OCI-LY7 (cell line): ENCODE measurements around the gene CHGA. TPM values are rescaled to one million over a fixed set of nuclear protein-coding genes. Genes with fewer than 3 reads are reported as not detected.
A peak's percentile ranks its signal among the peaks of the same experiment; 100 is the strongest.

ENCODE experiments used
- BruUV-seq: library from RNA; stranded (reverse); fragments of 400-500 nt; replicated peaks from 2 replicates; lab custom pipeline; 2021; lab: Mats Ljungman, UMichigan
- CTCF ChIA-PET: fragments of 300-600 bp; sonication (Branson Sonifier 250); formaldehyde crosslinking; loops from one replicate; lab custom pipeline; 2022; ENCODE audit warnings: antibody characterized with exemption; ENCODE audit not compliant: unreplicated experiment; lab: Charles Lee
- POLR2A ChIA-PET: fragments of 300-600 bp; sonication (Branson Sonifier 250); formaldehyde crosslinking; loops from one replicate; lab custom pipeline; 2022; ENCODE audit warnings: antibody characterized with exemption; lab: Charles Lee
- DNase-seq: peaks from one replicate; pipeline ENCODE4 v3.0.0-alpha.2; 2015; ENCODE audit warnings: low spot score
- H2AFZ ChIP-seq: fragments of 200-600 bp; sonication (generic), shearing (Covaris generic); 2 replicates; pipeline ENCODE4 v1.6.1; 2014; ENCODE audit warnings: mild to moderate bottlenecking, antibody characterized with exemption, low read length, moderate library complexity
- H3K27ac ChIP-seq: fragments of 200-600 bp; sonication (generic); 2 replicates; pipeline ENCODE4 v1.5.1; 2014; ENCODE audit warnings: mixed run types, low read depth, mild to moderate bottlenecking, moderate library complexity, low read length, inconsistent platforms; ENCODE audit not compliant: poor library complexity, severe bottlenecking
- H3K36me3 ChIP-seq: fragments of 200-600 bp; sonication (generic); 2 replicates; pipeline ENCODE4 v1.6.1; 2014; ENCODE audit warnings: mild to moderate bottlenecking, antibody characterized with exemption, low read length, moderate library complexity, mixed read lengths; ENCODE audit not compliant: insufficient read depth
- H3K4me1 ChIP-seq: fragments of 200-600 bp; sonication (generic); 2 replicates; pipeline ENCODE4 v1.5.1; 2014; ENCODE audit warnings: mild to moderate bottlenecking, low read length; ENCODE audit not compliant: insufficient read depth, poor library complexity, severe bottlenecking
- H3K4me2 ChIP-seq: fragments of 200-600 bp; sonication (generic); 2 replicates; pipeline ENCODE4 v1.6.1; 2014; ENCODE audit warnings: mild to moderate bottlenecking, low read length
- H3K4me3 ChIP-seq: fragments of 200-600 bp; sonication (generic); 2 replicates; pipeline ENCODE4 v1.5.1; 2014; ENCODE audit warnings: mild to moderate bottlenecking, low read depth, low read length; ENCODE audit not compliant: poor library complexity, severe bottlenecking
- H3K79me2 ChIP-seq: fragments of 200-600 bp; sonication (generic); 2 replicates; pipeline ENCODE4 v1.6.1; 2016; ENCODE audit warnings: low read depth, mild to moderate bottlenecking, low read length, moderate library complexity, mixed read lengths; ENCODE audit not compliant: insufficient read depth
- H3K9me2 ChIP-seq: fragments of 200-600 bp; sonication (generic); 2 replicates; pipeline ENCODE4 v1.6.1; 2016; ENCODE audit warnings: mild to moderate bottlenecking, low read length, mixed read lengths; ENCODE audit not compliant: insufficient read depth
- H3K9me3 ChIP-seq: fragments of 200-600 bp; sonication (generic); 2 replicates; pipeline ENCODE4 v1.6.1; 2014; ENCODE audit warnings: mild to moderate bottlenecking, mixed run types, low read length, mixed read lengths
- H4K20me1 ChIP-seq: fragments of 200-600 bp; sonication (generic); 2 replicates; pipeline ENCODE4 v1.6.1; 2014; ENCODE audit warnings: mild to moderate bottlenecking, antibody characterized with exemption, low read length, moderate library complexity, mixed read lengths; ENCODE audit not compliant: insufficient read depth
- CTCF ChIP-seq: fragments of 200-600 bp; sonication (generic); conservative IDR thresholded peaks from 2 replicates; pipeline ENCODE4 v1.5.1; 2014; ENCODE audit warnings: mild to moderate bottlenecking, antibody characterized with exemption, low read length, moderate library complexity, mixed read lengths
- EZH2phosphoT487 ChIP-seq: fragments of 200-600 bp; sonication (generic); IDR thresholded peaks from 2 replicates; pipeline ENCODE4 v1.6.1; 2018; ENCODE audit warnings: low read depth, borderline replicate concordance, mild to moderate bottlenecking, mixed run types, antibody characterized with exemption, low read length, moderate library complexity, mixed read lengths
- intact Hi-C: fragments of 100-400 bp; cut with micrococcal nuclease; formaldehyde crosslinking; loops from one replicate; pipeline ENCODE4 v1.10.0; 2022; ENCODE audit not compliant: unreplicated experiment
- total RNA-seq, 2 experiments: library from RNA; depleted of rRNA in 1 of 2; stranded (reverse); fragments of >200 nt in 1 of 2; shearing (Covaris generic) in 1 of 2; gene quantifications; 2 replicates each; pipeline ENCODE4 v1.2.3, GENCODE V29; 2014 to 2022

CHGA gene
- total RNA-seq, 2 experiments from 2014 or later = 0.57 TPM; not detected in 1

- no peaks in the 10 kb centered on the region for H3K4me1 ChIP-seq
- H3K79me2 ChIP-seq = no peaks in the 10 kb centered on the region
- H3K4me2 ChIP-seq = no peak overlapping the region
- peaks cover 25% of the 10 kb centered on the region; the same call in 1 of the 2 replicates for H3K9me3 ChIP-seq
- intact Hi-C loops = no loop called here
- TF ChIP-seq EZH2phosphoT487 (no peak), CTCF (no peak)
- H2AFZ ChIP-seq = no peak overlapping the region
- H3K9me2 ChIP-seq = no peaks in the 10 kb centered on the region
- no peak overlapping the region for H3K4me3 ChIP-seq
- peak; percentile 13 for DNase-seq
- no peaks in the 10 kb centered on the region for H4K20me1 ChIP-seq
- H3K36me3 ChIP-seq = no peaks in the 10 kb centered on the region
- no peak overlapping the region for H3K27ac ChIP-seq
- CTCF ChIA-PET = no interaction called here
- POLR2A ChIA-PET = no interaction called here
- BruUV-seq = no TSS peak
Observed at GRCh38 chr14:92978229-92979021, 55.5 kb downstream of the CHGA start.

GRCh38 chr14:92980866-92981265, 57.9 kb downstream of the CHGA start:
- no TSS peak for BruUV-seq
- ChIA-PET POLR2A (interaction anchor here (0.6 kb wide), 1 partner anchor 10 kb away, joined by 3 read pairs; no protein-coding TSS in a partner anchor), CTCF (no interaction called here)
- Histone ChIP-seq H3K4me2 (no peak overlapping the region), H2AFZ (no peak overlapping the region), H3K4me1 (no peaks in the 10 kb centered on the region), H3K9me3 (peaks cover 22% of the 10 kb centered on the region; the same call in 1 of the 2 replicates), H3K9me2 (no peaks in the 10 kb centered on the region), H3K36me3 (no peaks in the 10 kb centered on the region), H3K79me2 (no peaks in the 10 kb centered on the region), H4K20me1 (no peaks in the 10 kb centered on the region), H3K27ac (no peak overlapping the region), H3K4me3 (no peak overlapping the region)
- intact Hi-C loops = no loop called here
- DNase-seq = no peak
- no peak for TF ChIP-seq EZH2phosphoT487
- TF ChIP-seq CTCF = no peak

GRCh38 chr14:92981726-92982125, 58.8 kb downstream of the CHGA start:
- no peak for TF ChIP-seq CTCF
- TF ChIP-seq EZH2phosphoT487 = no peak
- DNase-seq = no peak
- CTCF ChIA-PET = no interaction called here
- Histone ChIP-seq H3K9me3 (peaks cover 22% of the 10 kb centered on the region; the same call in 1 of the 2 replicates), H3K4me2 (no peak overlapping the region), H3K4me3 (no peak overlapping the region), H3K79me2 (no peaks in the 10 kb centered on the region), H2AFZ (no peak overlapping the region), H3K27ac (no peak overlapping the region), H3K9me2 (no peaks in the 10 kb centered on the region), H3K36me3 (no peaks in the 10 kb centered on the region), H3K4me1 (no peaks in the 10 kb centered on the region), H4K20me1 (no peaks in the 10 kb centered on the region)
- intact Hi-C loops = no loop called here
- POLR2A ChIA-PET = no interaction called here
- BruUV-seq = no TSS peak
